GM21515 (cell line): ENCODE results near the gene WDR76.
A peak's percentile ranks its signal among the peaks of the same experiment; 100 is the strongest.
"Not testable (repeated sequence)": the region's sequence is repeated elsewhere in the genome, so short reads cannot be mapped to it uniquely, and the experiment has no call there.

Experiments used
- ATAC-seq: cut with Tn5 transposase; IDR thresholded peaks from one replicate; pipeline ENCODE4 v1.9.1; 2021; ENCODE audit not compliant: unreplicated experiment

Gene WDR76

DNA sequence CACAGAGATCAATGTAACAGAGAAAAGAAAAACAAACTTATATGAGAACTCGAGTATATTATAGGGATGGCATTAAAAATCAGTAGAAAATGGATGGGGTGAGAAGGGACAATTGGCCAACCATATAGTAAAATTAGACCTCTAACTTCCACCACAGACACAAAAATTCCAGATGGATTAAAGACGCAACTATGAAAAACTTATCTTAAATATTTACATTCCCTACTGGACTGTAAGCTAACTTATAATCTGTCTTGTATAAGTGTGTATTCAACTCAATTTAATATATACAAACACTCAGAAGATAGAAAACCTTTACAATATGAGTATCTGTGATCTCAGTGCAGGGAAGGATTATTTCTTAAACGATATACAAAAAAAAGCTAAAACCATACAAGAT lies 5.3 kb upstream of the WDR76 start:
- no peak for ATAC-seq

DNA sequence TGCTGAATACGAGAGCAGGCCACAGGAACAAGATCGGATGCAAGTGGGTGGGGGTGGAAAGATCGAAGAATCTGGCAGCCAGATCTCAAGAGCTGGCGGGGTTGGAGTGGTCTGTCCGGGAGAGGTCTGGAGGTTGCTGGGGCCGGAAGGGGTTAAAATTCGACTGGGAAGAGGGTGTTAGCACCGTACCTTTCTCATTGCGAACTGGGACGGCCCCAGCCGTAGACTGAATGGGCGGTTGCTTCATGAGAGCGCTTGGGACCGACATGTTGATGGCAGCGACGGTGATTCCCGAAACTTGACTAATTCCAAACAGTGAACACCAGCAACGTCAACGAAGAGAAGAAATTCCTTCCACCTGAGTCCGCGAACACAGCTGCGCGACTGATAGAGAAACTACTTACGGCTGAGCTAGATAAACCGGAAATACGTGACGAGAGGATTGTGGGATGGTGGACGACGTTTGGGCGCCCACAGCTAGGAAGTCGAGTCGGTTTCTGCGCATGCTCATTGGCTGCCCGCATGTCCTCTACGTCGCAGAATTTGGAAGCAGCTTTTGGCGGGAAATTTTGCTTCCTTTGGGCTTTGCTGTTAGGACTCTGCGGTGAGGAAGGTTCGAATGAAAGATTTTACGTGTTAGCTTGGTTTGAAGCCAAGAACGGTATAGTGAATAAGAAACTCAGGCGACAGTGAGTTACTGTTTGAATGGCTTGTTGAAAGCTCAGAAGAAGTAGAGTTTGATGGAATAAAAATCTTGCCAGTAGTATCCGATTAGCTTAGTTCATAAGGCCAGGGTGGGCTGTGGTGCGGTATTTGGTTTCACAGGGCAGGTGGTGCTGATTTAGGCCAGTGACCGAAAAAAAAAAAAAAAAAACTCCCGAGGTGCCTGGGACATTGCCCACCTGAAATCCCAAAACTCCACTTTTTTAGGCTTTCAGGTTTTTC lies 2.2 kb upstream of the WDR76 start, which contains the start of gene MFAP1:
MFAP1 (minus strand) TSS at position 389 of the 945 bp plus-strand sequence; CDS start at position 268, 121 bp downstream.
- ATAC-seq, result peak; percentile 61

DNA sequence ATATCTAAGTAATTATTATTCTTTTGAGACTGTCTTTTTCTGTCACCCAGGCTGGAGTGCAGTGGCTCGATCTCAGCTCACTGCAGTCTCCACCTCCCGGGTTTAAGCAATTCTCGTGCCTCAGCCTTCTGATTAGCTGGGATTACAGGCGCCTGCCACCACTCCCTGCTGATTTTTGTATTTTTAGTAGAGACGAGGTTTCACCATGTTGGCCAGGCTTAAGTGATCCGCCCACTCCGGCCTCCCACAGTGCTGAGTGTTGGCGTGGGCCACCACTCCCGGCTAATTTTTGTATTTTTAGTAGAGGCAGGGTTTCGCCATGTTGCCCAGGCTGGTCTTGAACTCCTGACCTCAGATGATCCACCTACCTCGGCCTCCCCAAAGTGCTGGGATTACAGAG lies 1.5 kb upstream of the WDR76 start:
- not testable (repeated sequence) for ATAC-seq

DNA sequence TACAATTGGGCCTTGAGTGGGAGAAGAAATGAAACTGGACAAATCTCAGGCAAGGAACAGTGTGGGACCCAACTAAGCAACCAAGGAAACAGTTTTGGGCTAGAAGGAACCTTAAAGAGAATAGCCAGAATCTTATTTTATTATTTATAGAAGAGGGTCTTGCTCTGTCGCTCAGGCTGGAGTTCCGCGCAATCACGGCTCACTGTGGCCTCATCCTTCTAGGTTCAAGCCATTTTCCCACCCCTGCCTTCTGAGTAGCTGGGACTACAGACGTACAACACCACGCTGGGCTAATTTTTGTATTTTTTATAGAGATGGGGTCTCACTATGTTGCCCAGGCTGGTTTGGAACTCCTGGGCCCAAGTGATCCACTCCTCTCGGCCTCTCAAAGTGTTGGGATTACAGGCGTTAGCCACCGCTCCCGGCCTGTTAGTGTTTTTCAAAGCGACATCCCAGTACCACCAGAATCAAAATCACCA lies 734 bp upstream of the WDR76 start:
- no peak for ATAC-seq

DNA sequence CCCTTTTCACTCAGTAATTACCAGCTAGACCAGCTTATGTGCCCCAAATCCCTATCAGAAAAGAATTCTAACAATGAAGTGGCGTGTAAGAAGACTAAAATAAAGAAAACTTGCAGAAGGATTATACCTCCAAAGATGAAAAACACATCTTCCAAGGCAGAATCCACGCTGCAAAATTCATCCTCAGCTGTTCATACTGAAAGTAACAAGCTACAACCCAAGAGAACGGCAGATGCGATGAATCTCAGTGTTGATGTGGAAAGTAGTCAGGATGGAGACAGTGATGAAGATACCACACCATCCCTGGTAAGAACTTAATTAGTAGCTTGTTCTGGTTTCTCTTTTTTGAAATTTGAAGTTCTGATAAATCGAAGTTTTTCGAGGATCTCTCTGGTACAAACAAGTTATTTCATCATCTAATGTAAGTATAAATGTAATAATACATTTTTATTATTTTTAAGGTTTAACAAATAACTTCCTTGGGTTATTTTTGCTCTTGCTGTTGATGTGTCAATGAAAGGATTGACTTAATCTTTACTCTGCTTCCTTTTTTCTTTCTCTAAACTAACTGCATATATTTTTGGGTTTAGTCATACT lies 1.4 kb downstream of the WDR76 start:
- ATAC-seq, result no peak

DNA sequence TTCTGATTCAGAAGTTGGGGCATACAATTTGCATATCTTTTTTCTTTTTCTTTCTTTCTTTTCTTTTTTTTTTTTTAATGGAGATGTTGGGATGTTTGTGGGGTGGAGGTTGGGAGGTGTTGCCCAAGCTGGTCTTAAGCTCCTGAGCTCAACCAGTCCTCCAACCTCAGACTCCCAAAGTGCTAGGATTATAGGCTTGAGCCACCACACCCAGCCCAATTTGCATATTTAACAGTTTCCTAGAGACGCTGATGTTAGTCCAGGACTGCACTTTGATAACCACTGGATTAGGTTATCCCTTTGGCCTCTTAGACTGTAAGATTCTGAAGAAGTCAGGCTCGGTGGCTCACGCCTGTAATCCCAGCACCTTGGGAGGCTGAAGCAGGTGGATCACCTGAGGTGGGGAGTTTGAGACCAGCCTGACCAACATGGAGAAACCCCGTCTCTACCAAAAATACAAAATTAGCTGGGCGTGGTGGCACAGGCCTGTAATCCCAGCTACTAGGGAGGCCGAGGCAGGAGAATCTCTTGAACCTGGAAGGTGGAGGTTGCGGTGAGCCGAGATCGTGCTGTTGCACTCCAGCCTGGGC lies 3.2 kb downstream of the WDR76 start:
- ATAC-seq, result not testable (repeated sequence)

DNA sequence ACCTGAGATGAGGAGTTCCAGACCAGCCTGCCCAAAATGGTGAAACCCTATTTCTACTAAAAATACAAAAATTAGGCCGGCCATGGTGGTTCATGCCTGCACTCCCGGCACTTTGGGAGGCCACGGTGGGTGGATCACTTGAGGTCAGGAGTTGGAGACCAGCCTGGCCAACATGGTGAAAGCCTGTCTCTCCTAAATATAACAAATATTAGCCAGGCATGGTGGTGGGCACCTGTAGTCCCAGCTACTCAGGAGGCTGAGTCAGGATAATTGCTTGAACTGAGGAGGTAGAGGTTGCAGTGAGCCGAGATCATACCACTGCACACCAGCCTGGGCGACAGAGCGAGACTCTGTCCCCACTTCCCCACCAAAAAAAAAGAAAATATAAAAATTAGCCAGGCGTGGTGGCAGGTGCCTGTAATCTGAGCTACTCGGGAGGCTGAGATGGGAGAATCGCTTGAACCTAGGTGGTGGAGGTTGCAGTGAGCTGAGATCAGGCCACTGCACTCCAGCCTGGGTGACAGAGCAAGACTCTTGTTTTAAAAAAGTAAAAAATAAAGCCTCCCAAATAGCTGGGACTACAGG lies 4.0 kb downstream of the WDR76 start:
- ATAC-seq, result not testable (repeated sequence)

DNA sequence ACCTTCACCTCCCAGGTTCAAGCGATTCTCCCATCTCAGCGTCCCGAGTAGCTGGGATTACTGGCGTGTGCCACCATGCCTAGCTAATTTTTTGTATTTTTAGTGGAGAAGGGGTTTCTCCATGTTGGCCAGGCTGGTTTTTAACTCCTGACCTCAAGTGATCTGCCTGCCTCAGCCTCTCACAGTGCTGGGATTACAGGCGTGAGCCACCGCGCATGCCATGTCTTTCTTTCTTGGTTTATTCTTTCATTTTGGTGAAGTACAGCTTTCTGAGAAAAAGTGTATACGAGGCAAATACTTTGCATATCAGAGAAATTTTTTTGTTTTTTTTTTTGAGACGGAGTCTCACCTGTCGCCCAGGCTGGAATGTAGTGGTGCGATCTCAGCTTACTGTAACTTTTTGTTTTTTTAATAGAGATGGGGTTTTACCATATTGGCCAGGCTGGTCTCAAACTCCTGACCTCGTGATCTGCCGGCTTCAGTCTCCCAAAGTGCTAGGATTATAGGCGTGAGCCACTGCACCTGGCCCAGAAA lies 4.8 kb downstream of the WDR76 start:
- not testable (repeated sequence) for ATAC-seq

DNA sequence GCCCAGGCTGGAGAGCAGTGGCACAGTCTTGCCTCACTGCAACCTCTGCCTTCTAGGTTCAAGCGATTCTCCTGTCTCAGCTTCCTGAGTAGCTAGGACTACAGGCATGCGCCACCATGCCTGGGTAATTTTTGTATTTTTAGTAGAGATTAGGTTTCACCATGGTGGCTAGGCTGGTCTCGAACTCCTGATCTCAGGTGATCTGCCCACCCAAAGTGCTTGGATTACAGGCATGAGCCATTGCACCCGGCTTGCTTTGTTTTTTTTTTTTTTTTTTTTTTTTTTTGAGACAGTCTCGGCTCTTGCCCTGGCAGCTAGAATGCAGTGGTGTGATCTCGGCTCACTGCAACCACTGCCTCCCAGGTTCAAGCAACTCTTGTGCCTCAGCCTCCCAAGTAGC lies 5.7 kb downstream of the WDR76 start:
- ATAC-seq, result not testable (repeated sequence)

DNA sequence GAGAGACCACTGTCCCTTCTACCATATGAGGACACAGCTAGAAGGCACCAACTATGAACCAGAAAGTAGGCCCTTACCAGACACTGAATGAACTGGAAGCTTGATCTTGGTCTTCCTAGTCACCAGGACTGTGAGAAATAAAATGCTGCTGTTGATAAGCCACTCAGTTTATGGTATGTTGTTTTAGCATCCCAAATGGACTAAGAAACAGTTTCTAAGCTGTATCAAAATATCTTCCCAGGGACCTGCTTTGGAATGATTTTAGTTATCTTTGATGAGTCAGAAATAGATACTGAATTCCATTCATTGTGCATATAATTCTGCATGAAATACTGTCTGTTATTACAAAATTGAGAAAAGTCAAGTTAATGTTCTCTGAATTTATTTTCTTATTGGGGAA lies 18.6 kb downstream of the WDR76 start:
- ATAC-seq, result no peak

DNA sequence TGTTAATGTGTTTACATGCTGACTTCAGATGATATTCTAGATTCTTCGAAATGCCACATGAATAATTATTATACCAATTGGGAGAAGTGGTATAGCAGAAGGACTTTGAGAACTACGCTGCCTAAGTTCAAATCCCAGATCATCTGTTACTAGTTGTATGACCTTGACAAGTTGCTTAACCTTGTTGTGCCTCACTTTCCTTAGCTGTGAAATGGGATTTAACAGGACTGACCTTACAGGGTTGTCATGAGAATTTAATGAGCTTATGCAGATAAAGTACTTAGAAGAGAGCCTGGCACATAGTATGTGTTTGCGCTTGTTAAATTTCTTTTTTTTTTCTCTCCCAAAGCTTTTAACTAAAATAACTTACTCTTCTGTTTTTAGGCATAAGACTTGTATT lies 24.4 kb downstream of the WDR76 start:
- ATAC-seq, result no peak

DNA sequence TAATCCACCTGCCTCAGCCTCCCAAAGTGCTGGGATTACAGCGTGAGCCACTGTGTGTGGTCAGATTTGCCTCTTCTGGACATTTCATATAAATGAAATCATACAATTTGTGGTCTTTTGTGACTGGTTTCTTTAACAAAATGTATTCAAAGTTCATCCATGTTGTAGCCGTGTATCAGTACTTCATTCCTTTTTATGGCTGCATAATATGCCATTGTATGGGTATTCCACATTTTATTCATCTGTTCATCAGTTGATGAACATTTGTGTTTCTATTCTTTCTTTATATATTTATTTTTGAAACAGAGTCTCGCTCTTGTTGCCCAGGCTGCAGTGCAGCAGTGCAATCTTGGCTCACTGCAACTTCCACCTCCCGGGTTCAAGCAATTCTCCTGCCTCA lies 25.8 kb downstream of the WDR76 start:
- ATAC-seq, result no peak

DNA sequence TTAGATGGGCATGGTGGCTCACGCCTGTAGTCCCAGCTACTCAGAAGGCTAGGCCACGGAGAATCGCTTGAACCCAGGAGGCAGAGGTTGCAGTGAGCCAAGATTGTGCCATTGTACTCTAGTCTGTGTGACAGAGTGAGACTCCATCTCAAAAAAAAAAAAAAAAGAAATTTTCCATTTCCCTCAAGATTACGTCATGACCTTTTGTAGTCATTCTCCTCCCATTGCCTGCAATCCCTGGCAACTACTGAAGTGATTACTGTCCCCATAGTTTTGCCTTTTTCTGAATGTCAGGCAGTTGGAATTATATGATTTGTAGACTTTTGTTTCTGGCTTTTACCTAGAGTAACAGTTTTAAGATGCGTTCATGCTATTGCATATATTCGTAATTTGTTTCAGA lies 28.0 kb downstream of the WDR76 start:
- no peak for ATAC-seq

DNA sequence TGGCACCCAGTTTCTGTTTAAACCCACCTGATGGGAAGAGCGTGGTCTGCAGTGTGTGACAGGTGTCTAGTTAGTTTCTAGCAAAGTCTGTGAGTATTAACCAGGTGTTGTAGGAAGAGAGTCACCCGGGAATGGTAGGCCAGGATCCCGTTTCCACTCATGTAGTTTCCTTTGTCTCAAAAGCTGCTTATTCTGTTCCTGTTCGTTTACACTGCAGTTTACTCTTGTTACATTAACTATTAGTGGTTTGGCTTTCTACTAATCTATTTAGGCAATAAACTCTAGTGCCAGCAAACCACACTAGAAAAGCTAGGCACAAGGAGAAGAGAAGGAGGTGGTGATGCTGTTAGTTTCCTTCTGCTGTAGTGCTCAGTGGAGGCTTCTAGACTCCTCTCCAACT lies 32.7 kb downstream of the WDR76 start:
- ATAC-seq, result no peak

DNA sequence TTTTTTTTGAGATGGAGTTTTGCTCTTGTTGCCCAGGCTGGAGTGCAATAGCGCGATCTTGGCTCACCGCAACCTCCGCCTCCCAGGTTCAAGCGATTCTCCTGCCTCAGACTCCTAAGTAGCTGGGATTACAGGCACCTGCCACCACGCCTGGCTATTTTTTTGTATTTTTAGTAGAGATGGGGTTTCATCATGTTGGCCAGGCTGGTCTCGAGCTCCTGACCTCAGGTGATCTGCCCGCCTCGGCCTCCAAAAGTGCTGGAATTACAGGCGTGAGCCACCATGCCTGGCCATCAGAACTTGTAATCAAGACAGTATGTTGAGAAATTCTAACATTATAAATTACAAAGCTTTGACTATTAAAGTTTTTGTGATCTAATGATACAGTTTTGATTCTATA lies 39.8 kb downstream of the WDR76 start:
- ATAC-seq, result not testable (repeated sequence)

DNA sequence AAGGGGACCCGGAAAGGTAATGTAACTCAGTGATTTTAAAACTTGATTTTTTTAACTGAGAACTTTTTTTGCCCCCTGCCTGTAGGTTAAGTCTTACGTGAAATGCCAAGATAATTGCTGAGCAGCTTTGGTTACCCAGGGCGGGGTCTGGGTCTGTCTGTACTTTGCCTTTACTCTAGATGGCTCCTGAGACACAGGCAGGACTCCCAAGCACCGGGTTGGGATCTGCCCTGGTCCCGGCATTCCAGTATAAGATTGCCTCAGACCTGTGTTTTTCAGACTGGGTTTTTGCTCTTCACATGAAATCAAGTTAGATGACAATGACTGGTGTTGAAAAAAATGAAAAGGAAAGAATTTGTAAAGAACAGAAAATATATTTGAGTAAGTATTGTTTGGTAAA lies 40.3 kb downstream of the WDR76 start:
- no peak for ATAC-seq

DNA sequence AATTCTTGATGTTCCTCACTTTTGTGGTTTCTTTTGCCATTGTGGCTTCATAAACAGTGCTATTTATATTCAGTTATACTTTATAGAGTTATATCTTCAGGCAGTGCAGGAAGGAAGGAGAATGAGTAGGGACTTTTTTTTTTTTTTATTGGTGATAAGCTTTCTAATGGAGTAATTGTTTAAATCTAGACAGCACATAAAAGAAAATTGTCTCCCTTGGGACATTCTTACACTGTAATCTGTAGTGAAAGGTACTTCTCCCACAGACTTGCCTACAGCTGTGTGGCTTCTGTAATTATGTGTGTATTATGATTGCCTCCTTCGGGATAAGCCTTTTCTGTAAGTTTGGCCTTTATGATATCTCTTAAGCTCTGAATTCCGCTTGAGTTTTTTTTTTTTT lies 41.6 kb downstream of the WDR76 start:
- ATAC-seq, result no peak

DNA sequence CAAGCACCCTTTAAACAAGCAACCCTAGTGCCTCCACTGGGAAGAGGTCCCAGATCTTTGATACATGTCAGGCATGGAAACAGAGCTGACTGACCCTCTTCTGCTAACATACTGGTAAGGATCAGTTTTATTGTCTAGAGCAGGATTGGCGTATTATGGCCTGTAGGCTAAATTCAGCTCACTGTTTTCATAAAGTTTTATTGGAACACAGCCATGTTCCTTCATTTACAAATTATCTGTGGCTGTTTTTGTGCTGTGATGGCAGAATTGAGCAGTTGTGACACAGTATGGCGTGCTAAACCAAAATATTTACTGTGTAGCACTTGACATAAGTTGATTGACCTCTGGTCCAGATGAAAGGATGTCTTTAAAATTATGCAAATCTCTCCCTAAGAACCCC lies 45.0 kb downstream of the WDR76 start:
- ATAC-seq, result no peak

DNA sequence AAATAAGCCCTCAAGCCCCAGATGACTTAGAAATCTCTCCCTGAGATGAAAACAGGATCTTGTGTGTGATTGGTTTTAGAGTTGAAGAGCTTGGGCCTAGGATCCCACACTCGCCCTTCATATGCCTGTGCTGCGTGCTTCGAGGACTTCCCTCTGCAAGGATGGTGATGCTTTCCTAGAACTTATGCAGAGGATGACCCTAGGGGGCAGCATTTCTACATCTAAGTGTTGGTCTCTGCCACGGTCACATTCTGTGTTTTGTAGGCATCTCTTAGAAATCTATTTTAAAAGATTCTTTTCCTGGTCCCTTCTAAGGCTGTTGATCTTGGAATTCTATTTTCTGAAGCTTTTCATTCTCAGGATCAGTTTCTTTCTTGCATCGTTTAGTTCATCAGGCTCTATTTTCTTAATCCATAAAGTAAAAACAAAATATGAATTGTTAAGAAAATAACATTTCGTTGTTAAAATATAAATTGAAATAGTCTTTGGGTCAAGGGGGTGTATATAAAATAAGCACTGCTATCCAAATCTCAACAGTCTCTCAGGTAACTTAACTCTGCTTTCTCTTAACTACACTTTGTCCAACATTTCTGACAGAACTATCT lies 45.7 kb downstream of the WDR76 start:
- no peak for ATAC-seq

DNA sequence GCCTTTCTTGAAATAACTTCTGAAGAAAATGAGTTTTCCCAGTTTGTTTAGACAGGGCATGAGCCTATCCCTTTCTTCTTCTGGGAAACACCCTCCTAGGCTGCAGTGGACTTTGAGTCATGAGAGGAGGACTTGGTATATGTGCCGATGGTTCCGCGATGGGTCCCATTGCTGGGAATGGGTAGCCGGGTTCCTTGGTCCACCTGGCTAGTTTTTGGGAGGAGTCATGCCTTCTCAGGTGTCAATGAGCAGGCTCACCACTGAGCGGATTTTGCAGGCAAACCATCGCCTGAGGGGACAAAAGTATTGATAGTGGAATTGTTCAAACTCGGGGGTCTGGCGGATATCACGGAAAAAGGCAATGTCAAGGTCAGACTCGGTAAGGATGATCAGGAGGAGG lies 46.8 kb downstream of the WDR76 start:
- no peak for ATAC-seq

DNA sequence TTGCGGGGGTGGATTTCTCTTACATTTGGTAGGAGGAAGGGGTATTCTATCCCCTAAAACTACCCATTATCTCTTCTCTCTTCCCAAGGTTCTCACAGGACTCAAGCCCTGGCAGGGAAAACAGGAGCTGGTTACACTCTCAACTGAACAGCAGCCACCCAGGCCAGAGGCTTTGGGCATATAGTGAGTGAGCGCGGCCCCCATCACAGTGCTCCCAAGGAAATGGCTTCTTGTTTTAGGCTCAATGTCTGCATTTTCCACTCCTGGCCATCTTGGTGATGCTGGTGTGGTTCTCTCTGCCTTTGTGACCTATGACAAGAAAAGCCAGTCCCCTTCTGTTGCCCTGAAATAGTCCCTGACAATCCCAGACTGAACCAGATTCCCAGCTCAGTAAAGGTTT lies 50.1 kb downstream of the WDR76 start:
- ATAC-seq, result no peak
